IMR-90 (cell line): ENCODE measurements around the gene ABR. TPM values are rescaled to one million over a fixed set of nuclear protein-coding genes. Genes with fewer than 3 reads are reported as not detected.

ENCODE experiments used
- ATAC-seq: fragments of 200-7000 bp; cut with Tn5 transposase; 2 replicates; pipeline ENCODE4 v1.9.1; 2020; ENCODE audit warnings: low read depth, mild to moderate bottlenecking, moderate library complexity
- BruUV-seq: library from RNA; stranded (reverse); fragments of 400-500 nt; replicated peaks from 2 replicates; lab custom pipeline; 2021; lab: Mats Ljungman, UMichigan
- CTCF ChIA-PET: fragments of 300-600 bp; formaldehyde crosslinking; extraction: SDS; loops from one replicate; lab custom pipeline; 2021; ENCODE audit warnings: antibody characterized with exemption; lab: Yijun Ruan, JAX
- POLR2A ChIA-PET: fragments of 300-600 bp; sonication (Branson Sonifier 250); formaldehyde crosslinking; loops from one replicate; lab custom pipeline; 2022; ENCODE audit warnings: antibody characterized with exemption; ENCODE audit not compliant: unreplicated experiment; lab: Charles Lee
- DNase-seq: peaks from one replicate; pipeline ENCODE4 v3.0.0; 2013
- H2AFZ ChIP-seq: replicated peaks from 2 replicates; pipeline ENCODE3; 2013; ENCODE audit warnings: low read length, mild to moderate bottlenecking; ENCODE audit not compliant: poor library complexity
- H2AK5ac ChIP-seq: 2 replicates; pipeline ENCODE4 v1.6.1; 2013; ENCODE audit warnings: low read depth, low read length, inconsistent platforms
- H2AK9ac ChIP-seq: replicated peaks from 2 replicates; pipeline ENCODE3; 2013; ENCODE audit warnings: mild to moderate bottlenecking, low read depth, low read length, moderate library complexity; ENCODE audit not compliant: poor library complexity
- H2BK120ac ChIP-seq: 2 replicates; pipeline ENCODE4 v1.6.1; 2013; ENCODE audit warnings: low read depth, low read length, inconsistent platforms
- H2BK15ac ChIP-seq: 3 replicates; pipeline ENCODE4 v1.6.1; 2013; ENCODE audit warnings: low read depth, low read length, inconsistent platforms
- H2BK20ac ChIP-seq: 2 replicates; pipeline ENCODE4 v1.6.1; 2013; ENCODE audit warnings: low read depth, mild to moderate bottlenecking, inconsistent platforms, low read length, moderate library complexity
- H2BK5ac ChIP-seq: 2 replicates; pipeline ENCODE4 v1.6.1; 2013; ENCODE audit warnings: mild to moderate bottlenecking, low read depth, low read length, inconsistent platforms; ENCODE audit not compliant: poor library complexity, severe bottlenecking
- H3K14ac ChIP-seq: replicated peaks from 2 replicates; pipeline ENCODE4 v1.6.1; 2013; ENCODE audit warnings: low read depth, low read length, inconsistent platforms
- H3K18ac ChIP-seq: 2 replicates; pipeline ENCODE4 v1.6.1; 2013; ENCODE audit warnings: low read depth, low read length, control low read depth
- H3K23ac ChIP-seq: 2 replicates; pipeline ENCODE4 v1.6.1; 2013; ENCODE audit warnings: low read depth, low read length, inconsistent platforms
- H3K27ac ChIP-seq: 2 replicates; pipeline ENCODE4 v1.5.1; 2013; ENCODE audit warnings: mild to moderate bottlenecking, control low read depth, low read length; ENCODE audit not compliant: insufficient read depth
- H3K27me3 ChIP-seq: 2 replicates; pipeline ENCODE4 v1.6.1; 2013; ENCODE audit warnings: low read length; ENCODE audit not compliant: control insufficient read depth, insufficient read depth
- H3K36me3 ChIP-seq: 2 replicates; pipeline ENCODE4 v1.6.1; 2013; ENCODE audit warnings: low read length, mixed read lengths; ENCODE audit not compliant: control insufficient read depth, insufficient read depth
- H3K4ac ChIP-seq: 2 replicates; pipeline ENCODE4 v1.6.1; 2013; ENCODE audit warnings: low read depth, low read length, inconsistent platforms
- H3K4me1 ChIP-seq: 2 replicates; pipeline ENCODE4 v1.6.1; 2013; ENCODE audit warnings: low read length, mixed read lengths; ENCODE audit not compliant: control insufficient read depth, insufficient read depth
- H3K4me2 ChIP-seq: 2 replicates; pipeline ENCODE4 v1.6.1; 2013; ENCODE audit warnings: low read depth, mild to moderate bottlenecking, control low read depth, low read length, moderate library complexity
- H3K4me3 ChIP-seq: 2 replicates; pipeline ENCODE4 v1.5.1; 2013; ENCODE audit warnings: low read depth, mild to moderate bottlenecking, control low read depth, low read length, moderate library complexity; ENCODE audit not compliant: insufficient read depth
- H3K56ac ChIP-seq: 2 replicates; pipeline ENCODE4 v1.6.1; 2013; ENCODE audit warnings: low read length, inconsistent platforms; ENCODE audit not compliant: insufficient read depth; ENCODE audit errors: extremely low read depth
- H3K79me1 ChIP-seq, 2 experiments: 2 replicates each; pipeline ENCODE4 v1.6.1; 2013; ENCODE audit warnings: low read length in 2 of 2, inconsistent platforms in 1 of 2, low read depth in 1 of 2
- H3K9ac ChIP-seq: 2 replicates; pipeline ENCODE4 v1.6.1; 2013; ENCODE audit warnings: low read depth, low read length, control low read depth
- H3K9me1 ChIP-seq: 2 replicates; pipeline ENCODE4 v1.6.1; 2013; ENCODE audit warnings: low read length, inconsistent platforms; ENCODE audit not compliant: insufficient read depth
- H3K9me3 ChIP-seq: 2 replicates; pipeline ENCODE4 v1.6.1; 2013; ENCODE audit warnings: low read length; ENCODE audit not compliant: control insufficient read depth, insufficient read depth
- H4K20me1 ChIP-seq: 2 replicates; pipeline ENCODE4 v1.6.1; 2013; ENCODE audit warnings: low read length, inconsistent platforms; ENCODE audit not compliant: insufficient read depth
- H4K5ac ChIP-seq: 2 replicates; pipeline ENCODE4 v1.6.1; 2013; ENCODE audit warnings: mild to moderate bottlenecking, low read depth, low read length, control low read depth
- H4K8ac ChIP-seq, 2 experiments: 2 replicates each; pipeline ENCODE4 v1.6.1; 2013; ENCODE audit warnings: low read depth in 2 of 2, low read length in 2 of 2, control low read depth in 1 of 2, inconsistent platforms in 1 of 2
- H4K91ac ChIP-seq: 2 replicates; pipeline ENCODE4 v1.6.1; 2013; ENCODE audit warnings: low read depth, low read length, inconsistent platforms; ENCODE audit not compliant: insufficient read depth
- BHLHE40 ChIP-seq: fragments of 150-350 bp; IDR thresholded peaks from 2 replicates; pipeline ENCODE4 v1.6.1; 2016; ENCODE audit warnings: mild to moderate bottlenecking, low read depth, low read length
- CEBPB ChIP-seq: IDR thresholded peaks from 2 replicates; pipeline ENCODE4 v1.6.1; 2012; ENCODE audit warnings: low read depth, low read length, improper control_type of control experiment
- CHD1 ChIP-seq: IDR thresholded peaks from 2 replicates; pipeline ENCODE4 v1.6.1; 2012; ENCODE audit warnings: low read depth, low read length, improper control_type of control experiment
- MAZ ChIP-seq: IDR thresholded peaks from 2 replicates; pipeline ENCODE4 v1.6.1; 2012; ENCODE audit warnings: low read depth, mild to moderate bottlenecking, low read length, improper control_type of control experiment, moderate library complexity, borderline replicate concordance
- NFE2L2 ChIP-seq: fragments of 150-350 bp; IDR thresholded peaks from 2 replicates; pipeline ENCODE4 v1.6.1; 2016; ENCODE audit warnings: low read depth, mild to moderate bottlenecking, low read length
- RAD21 ChIP-seq: IDR thresholded peaks from 2 replicates; pipeline ENCODE4 v1.6.1; 2012; ENCODE audit warnings: low read length, improper control_type of control experiment
- RCOR1 ChIP-seq: IDR thresholded peaks from 2 replicates; pipeline ENCODE4 v1.6.1; 2012; ENCODE audit warnings: mild to moderate bottlenecking, low read length, improper control_type of control experiment; ENCODE audit not compliant: insufficient replicate concordance
- RFX5 ChIP-seq: IDR thresholded peaks from 2 replicates; pipeline ENCODE4 v1.8.0; 2012; ENCODE audit warnings: low read depth, mild to moderate bottlenecking, low read length, moderate library complexity
- SMC3 ChIP-seq: fragments of 150-350 bp; IDR thresholded peaks from 2 replicates; pipeline ENCODE4 v1.6.1; 2016; ENCODE audit warnings: low read depth, mild to moderate bottlenecking, antibody characterized with exemption, low read length, moderate library complexity
- WGBS, 2 experiments: methylation state at CpG; one replicate each; pipeline versions ENCODE4 v1.1.5 to v1.1.7; 2013; ENCODE audit warnings: missing lambda C conversion rate in 2 of 2; ENCODE audit not compliant: insufficient read length in 1 of 2; ENCODE audit errors: extremely low coverage in 2 of 2; 5-methylcytosine and 5-hydroxymethylcytosine counted together
- dilution Hi-C: fragments of 300-500 bp; cut with HindIII; formaldehyde crosslinking; loops from one replicate; pipeline ENCODE4 v1.14.3; 2018; ENCODE audit warnings: low sequenced_read_pairs; ENCODE audit not compliant: unreplicated experiment
- in situ Hi-C: fragments of 300-500 bp; cut with MboI; formaldehyde crosslinking; loops from 3 replicates; pipeline ENCODE4 v1.14.3; 2019; ENCODE audit warnings: low sequenced_read_pairs, inconsistent platforms, mixed read lengths
- intact Hi-C: fragments of 100-400 bp; cut with micrococcal nuclease; formaldehyde crosslinking; loops from 2 replicates; pipeline ENCODE4 v1.10.0; 2022
- polyA plus RNA-seq, 3 experiments: library from polyadenylated mRNA; depleted of rRNA; stranded (reverse); fragments of >200 nt; gene quantifications; 2 replicates each; pipeline ENCODE4 v1.2.3, GENCODE V29; 2012; ENCODE audit warnings: low replicate concordance in 1 of 3
- total RNA-seq: library from RNA; depleted of rRNA; stranded (reverse); fragments of >200 nt; gene quantifications from 2 replicates; pipeline ENCODE4 v1.2.3, GENCODE V29; 2012
- TF ChIP-seq, protein P1 (sequence below): fragments of 150-350 bp; IDR thresholded peaks from 2 replicates; pipeline ENCODE4 v1.6.1; 2017; ENCODE audit warnings: mild to moderate bottlenecking, antibody characterized with exemption, low read length, low read depth
- TF ChIP-seq, protein P2 (sequence below): fragments of 150-350 bp; IDR thresholded peaks from 2 replicates; pipeline ENCODE4 v1.6.1; 2016; ENCODE audit warnings: low read depth, mild to moderate bottlenecking, low read length, moderate library complexity, borderline replicate concordance

Gene ABR
- total and polyA plus RNA-seq, 2 of the 4 experiments (the other 2 are of a cell fraction) = 28.3 to 79.7 TPM

DNA sequence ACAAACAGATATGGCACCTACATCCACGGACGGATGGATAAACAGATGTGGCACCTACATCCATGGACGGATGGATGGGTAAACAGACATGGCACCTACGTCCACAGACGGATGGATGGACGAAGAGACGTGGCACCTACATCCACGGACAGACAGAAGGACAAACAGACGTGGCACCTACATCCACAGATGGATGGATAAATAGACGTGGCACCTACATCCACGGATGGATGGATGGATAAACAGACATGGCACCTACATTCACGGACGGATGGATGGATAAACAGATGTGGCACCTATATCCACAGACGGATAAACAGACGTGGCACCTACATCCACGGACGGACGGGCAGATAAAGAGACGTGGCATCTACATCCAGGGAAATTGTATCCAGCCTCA, 137.3 kb downstream of the ABR start:
- no peak overlapping the region for H3K4ac ChIP-seq
- peaks cover 24 to 38% of the 10 kb centered on the region in 2 experiments for H3K79me1 ChIP-seq
- H3K18ac ChIP-seq = no peak overlapping the region
- peaks cover 28% of the 10 kb centered on the region for H4K20me1 ChIP-seq
- H3K9ac ChIP-seq = no peak overlapping the region
- H4K5ac ChIP-seq = no peak overlapping the region
- DNase-seq (no peak), ATAC-seq (no peak)
- no peak overlapping the region for H3K27ac ChIP-seq
- H2AK9ac ChIP-seq = peak overlapping the region; percentile 42
- dilution Hi-C loops = no loop called here
- H2BK15ac ChIP-seq = no peak overlapping the region
- in situ Hi-C loops = no loop called here
- no peak overlapping the region for H4K91ac ChIP-seq
- H3K4me1 ChIP-seq = peaks cover 9% of the 10 kb centered on the region
- H2BK120ac ChIP-seq = no peak overlapping the region
- H3K9me3 ChIP-seq = no peaks in the 10 kb centered on the region
- no TSS peak for BruUV-seq
- peak overlapping the region; percentile 9; the same call in 1 of the 2 replicates for H3K23ac ChIP-seq
- peaks cover 8% of the 10 kb centered on the region for H3K9me1 ChIP-seq
- no peaks in the 10 kb centered on the region for H3K27me3 ChIP-seq
- CTCF ChIA-PET = no interaction called here
- H2BK20ac ChIP-seq = no peak overlapping the region
- intact Hi-C loops = no loop called here
- H4K8ac ChIP-seq = no peak overlapping the region
- no peak for TF ChIP-seq BHLHE40
- TF ChIP-seq CEBPB = no peak
- no peak for TF ChIP-seq NFE2L2
- TF ChIP-seq RFX5 = no peak
- TF ChIP-seq, protein P1, sequence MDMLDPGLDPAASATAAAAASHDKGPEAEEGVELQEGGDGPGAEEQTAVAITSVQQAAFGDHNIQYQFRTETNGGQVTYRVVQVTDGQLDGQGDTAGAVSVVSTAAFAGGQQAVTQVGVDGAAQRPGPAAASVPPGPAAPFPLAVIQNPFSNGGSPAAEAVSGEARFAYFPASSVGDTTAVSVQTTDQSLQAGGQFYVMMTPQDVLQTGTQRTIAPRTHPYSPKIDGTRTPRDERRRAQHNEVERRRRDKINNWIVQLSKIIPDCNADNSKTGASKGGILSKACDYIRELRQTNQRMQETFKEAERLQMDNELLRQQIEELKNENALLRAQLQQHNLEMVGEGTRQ = no peak
- TF ChIP-seq RAD21 = no peak
- TF ChIP-seq CHD1 = no peak
- TF ChIP-seq MAZ = no peak
- TF ChIP-seq SMC3 = no peak
- TF ChIP-seq RCOR1 = no peak
- TF ChIP-seq, protein P2, sequence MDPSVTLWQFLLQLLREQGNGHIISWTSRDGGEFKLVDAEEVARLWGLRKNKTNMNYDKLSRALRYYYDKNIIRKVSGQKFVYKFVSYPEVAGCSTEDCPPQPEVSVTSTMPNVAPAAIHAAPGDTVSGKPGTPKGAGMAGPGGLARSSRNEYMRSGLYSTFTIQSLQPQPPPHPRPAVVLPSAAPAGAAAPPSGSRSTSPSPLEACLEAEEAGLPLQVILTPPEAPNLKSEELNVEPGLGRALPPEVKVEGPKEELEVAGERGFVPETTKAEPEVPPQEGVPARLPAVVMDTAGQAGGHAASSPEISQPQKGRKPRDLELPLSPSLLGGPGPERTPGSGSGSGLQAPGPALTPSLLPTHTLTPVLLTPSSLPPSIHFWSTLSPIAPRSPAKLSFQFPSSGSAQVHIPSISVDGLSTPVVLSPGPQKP = no peak
- POLR2A ChIA-PET = no interaction called here
- H3K4me3 ChIP-seq = no peak overlapping the region
- no peak overlapping the region for H3K4me2 ChIP-seq
- H3K14ac ChIP-seq = no peak overlapping the region
- no peak overlapping the region; the same call in 1 of the 2 replicates for H2AK5ac ChIP-seq
- no peak overlapping the region for H3K56ac ChIP-seq
- 98% methylated on average over 7 of the region's 19 CpGs; no CpG with 5 or more reads in 1 of the 2 experiments for WGBS, 2 experiments
- peaks cover 28% of the 10 kb centered on the region for H3K36me3 ChIP-seq
- peak overlapping the region; percentile 7 for H2AFZ ChIP-seq
- H2BK5ac ChIP-seq = no peak overlapping the region
